D721Med (cell line): Measurements from ENCODE around the gene SEC14L1.

Experiments used
- DNase-seq: peaks from one replicate; pipeline ENCODE4 v3.0.0; 2011; ENCODE audit warnings: low spot score; ENCODE audit not compliant: insufficient read length
- FAIRE-seq: peaks from 2 replicates; lab custom pipeline; 2011; peaks lifted over from hg19 to GRCh38; lab: Jason Lieb, UNC
- TF ChIP-seq, protein P1 (sequence below): IDR thresholded peaks from 2 replicates; pipeline ENCODE4 v1.5.1; 2012; ENCODE audit warnings: mild to moderate bottlenecking, control low read depth; ENCODE audit not compliant: insufficient read depth; ENCODE audit errors: missing control alignments

SEC14L1 gene

GRCh38 chr17:77185137-77185536 lies 44.4 kb downstream of the SEC14L1 start:
- no peak for DNase-seq
- TF ChIP-seq, protein P1, sequence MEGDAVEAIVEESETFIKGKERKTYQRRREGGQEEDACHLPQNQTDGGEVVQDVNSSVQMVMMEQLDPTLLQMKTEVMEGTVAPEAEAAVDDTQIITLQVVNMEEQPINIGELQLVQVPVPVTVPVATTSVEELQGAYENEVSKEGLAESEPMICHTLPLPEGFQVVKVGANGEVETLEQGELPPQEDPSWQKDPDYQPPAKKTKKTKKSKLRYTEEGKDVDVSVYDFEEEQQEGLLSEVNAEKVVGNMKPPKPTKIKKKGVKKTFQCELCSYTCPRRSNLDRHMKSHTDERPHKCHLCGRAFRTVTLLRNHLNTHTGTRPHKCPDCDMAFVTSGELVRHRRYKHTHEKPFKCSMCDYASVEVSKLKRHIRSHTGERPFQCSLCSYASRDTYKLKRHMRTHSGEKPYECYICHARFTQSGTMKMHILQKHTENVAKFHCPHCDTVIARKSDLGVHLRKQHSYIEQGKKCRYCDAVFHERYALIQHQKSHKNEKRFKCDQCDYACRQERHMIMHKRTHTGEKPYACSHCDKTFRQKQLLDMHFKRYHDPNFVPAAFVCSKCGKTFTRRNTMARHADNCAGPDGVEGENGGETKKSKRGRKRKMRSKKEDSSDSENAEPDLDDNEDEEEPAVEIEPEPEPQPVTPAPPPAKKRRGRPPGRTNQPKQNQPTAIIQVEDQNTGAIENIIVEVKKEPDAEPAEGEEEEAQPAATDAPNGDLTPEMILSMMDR = no peak
- FAIRE-seq = no peak

GRCh38 chr17:77186141-77186604 lies 45.4 kb downstream of the SEC14L1 start:
- no peak for DNase-seq
- no peak for FAIRE-seq
- TF ChIP-seq, protein P1 = no peak

- FAIRE-seq = no peak
- TF ChIP-seq, protein P1 = no peak
- DNase-seq = no peak
Observed at GRCh38 chr17:77188084-77189066, 47.6 kb downstream of the SEC14L1 start.

- TF ChIP-seq, protein P1 = no peak
- DNase-seq (no peak), FAIRE-seq (no peak)
Observed at GRCh38 chr17:77189148-77189547, 48.4 kb downstream of the SEC14L1 start.

GRCh38 chr17:77190576-77190975 lies 49.8 kb downstream of the SEC14L1 start:
- TF ChIP-seq, protein P1 = no peak

GRCh38 chr17:77191244-77191643 lies 50.5 kb downstream of the SEC14L1 start:
- FAIRE-seq (no peak), DNase-seq (no peak)
- TF ChIP-seq, protein P1 = no peak

More at GRCh38 chr17:77190576-77190975, 49.8 kb downstream of the SEC14L1 start:
- no peak for FAIRE-seq
- DNase-seq = no peak

GRCh38 chr17:77193653-77194052 lies 52.9 kb downstream of the SEC14L1 start:
- TF ChIP-seq, protein P1 = no peak
- DNase-seq = no peak
- FAIRE-seq = no peak
